Astrocyte of the cerebellum (primary cell): ENCODE measurements around the gene FGD2.
"Not testable (repeated sequence)": the region's sequence is repeated elsewhere in the genome, so short reads cannot be mapped to it uniquely, and the experiment has no call there.

Source experiments
- DNase-seq: peaks from one replicate; pipeline ENCODE4 v3.0.0-alpha.2; 2011; ENCODE audit warnings: low read depth
- H3K4me3 ChIP-seq: 2 replicates; pipeline ENCODE4 v1.5.1; 2011; ENCODE audit warnings: mild to moderate bottlenecking, low read depth, low read length, moderate library complexity
- CTCF ChIP-seq: IDR thresholded peaks from 2 replicates; pipeline ENCODE4 v1.5.1; 2012; ENCODE audit warnings: low read length, low read depth, moderate library complexity, mild to moderate bottlenecking; ENCODE audit errors: missing control alignments
- in situ Hi-C: cut with HindIII; loops from 2 replicates; pipeline ENCODE4 v1.10.0; 2017; ENCODE audit warnings: low sequenced_read_pairs

Gene FGD2

GRCh38 chr6:37054580-37054979 is 49.1 kb downstream of the FGD2 start:
- DNase-seq: no peak
- no peak overlapping the region for H3K4me3 ChIP-seq
- in situ Hi-C loops: no loop called here
- no peak for TF ChIP-seq CTCF

- no peak for TF ChIP-seq CTCF
- in situ Hi-C loops: no loop called here
- no peak for DNase-seq
- H3K4me3 ChIP-seq: no peak overlapping the region
These were observed 50.6 kb downstream of the FGD2 start for GRCh38 chr6:37056112-37056403.

- no peak for TF ChIP-seq CTCF
- DNase-seq: no peak
- no peak overlapping the region for H3K4me3 ChIP-seq
- in situ Hi-C loops: no loop called here
These were observed 51.1 kb downstream of the FGD2 start for GRCh38 chr6:37056439-37057127.

DNA sequence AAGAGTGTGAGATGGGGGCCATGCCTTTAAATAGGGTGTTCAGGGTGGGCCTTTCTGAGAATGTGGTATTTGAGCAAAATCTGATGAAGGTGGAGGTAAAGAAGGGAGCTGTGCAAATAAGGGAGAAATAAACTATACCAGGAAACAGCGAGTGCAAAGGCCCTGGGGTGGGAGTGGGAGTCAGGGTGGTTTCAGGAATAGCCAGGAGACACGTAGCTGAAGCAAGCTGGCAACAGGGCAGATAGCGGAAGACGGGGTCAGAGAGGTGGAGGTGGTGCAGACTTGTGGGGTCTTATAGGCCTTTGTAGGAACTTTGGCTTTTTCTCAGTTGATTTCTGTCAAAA is 51.6 kb downstream of the FGD2 start:
- TF ChIP-seq CTCF: no peak

DNA sequence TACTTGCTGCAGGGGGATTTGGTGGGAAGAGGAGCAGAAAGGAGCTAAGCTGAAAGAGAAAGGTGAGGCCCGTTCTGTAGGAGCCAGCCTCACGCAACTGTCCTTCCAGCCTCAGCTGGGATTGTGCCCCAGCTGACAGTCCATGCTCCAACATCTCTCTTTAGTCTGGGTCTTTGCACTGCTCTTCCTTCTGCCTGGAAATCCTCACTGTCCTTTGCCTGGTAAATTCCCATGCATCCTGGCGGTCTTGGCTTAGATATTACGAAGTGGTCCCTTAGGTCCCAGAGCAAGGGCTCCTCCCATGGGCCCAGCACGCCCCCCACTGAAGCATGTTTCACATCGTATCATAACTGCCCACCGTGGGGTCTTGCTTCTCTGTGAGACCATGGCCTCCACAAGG is 52.2 kb downstream of the FGD2 start:
- no peak overlapping the region for H3K4me3 ChIP-seq
- no peak for TF ChIP-seq CTCF
- DNase-seq: no peak
- in situ Hi-C loops: no loop called here

More for the DNA sequence above, 51.6 kb downstream of the FGD2 start:
- DNase-seq: no peak
- in situ Hi-C loops: no loop called here
- no peak overlapping the region for H3K4me3 ChIP-seq

DNA sequence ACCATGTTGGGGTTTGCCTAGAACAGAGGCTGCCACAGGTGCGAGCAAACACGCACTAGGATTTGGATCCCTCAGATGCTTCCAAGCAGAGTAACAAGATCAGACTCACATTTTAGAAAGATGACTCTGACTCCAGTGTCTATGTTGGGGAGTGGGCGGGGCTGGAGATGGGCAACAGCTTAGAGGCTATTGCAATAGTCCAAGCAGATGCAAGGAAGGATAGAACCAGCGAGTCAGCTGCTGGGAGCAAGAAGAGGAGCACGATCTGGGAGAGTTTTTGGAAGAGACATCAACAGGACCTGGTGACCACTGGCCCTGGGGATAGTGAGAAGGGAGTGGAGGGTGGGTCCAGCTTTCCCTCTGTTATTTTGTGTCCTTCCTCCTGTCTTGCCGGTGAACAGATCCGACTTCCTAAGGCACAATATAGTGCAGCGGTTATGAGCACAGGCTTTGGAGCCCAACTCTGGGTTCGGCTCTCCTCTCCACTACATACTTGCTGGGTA is 52.7 kb downstream of the FGD2 start:
- in situ Hi-C loops: no loop called here
- no peak for DNase-seq
- no peak overlapping the region for H3K4me3 ChIP-seq
- no peak for TF ChIP-seq CTCF

- in situ Hi-C loops, H3K4me3 ChIP-seq, DNase-seq: not testable (repeated sequence)
These were observed 53.5 kb downstream of the FGD2 start for GRCh38 chr6:37058984-37059343.
